ENCODE measurements around the gene KRTAP10-5.

Gene KRTAP10-5

DNA sequence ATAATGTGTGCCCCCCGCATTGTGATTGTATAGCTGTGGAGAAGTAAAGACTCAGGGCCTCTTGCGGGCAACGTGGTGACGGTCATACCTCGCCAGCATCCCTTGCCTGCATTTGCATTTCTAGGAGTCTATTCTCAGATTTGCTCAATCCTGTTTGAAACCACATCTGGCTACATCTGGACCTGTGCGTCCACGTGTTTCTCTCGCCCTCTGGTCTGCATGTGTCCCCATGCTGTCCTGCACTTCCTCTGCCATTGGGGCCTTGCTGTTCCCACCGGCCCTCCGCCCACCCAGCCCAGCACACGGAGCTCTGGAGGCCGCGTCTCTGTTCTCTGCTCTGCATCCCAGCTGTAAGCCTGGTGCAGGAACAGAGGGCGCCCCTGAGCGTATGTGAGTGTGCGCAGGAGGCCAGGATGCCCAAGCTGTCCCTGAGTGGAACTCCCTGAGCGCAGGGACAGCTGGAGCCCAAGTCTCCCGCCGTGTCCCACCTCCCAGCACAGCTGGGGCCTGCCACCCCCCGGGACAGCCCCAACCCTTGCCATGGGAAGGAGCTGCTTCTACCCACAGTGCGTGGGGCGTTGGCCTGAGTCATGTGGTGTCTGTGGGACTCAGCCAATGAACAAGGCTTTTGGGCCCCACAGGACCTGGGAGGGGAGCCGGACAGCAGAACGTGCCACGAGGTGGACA, 30.7 kb downstream of the KRTAP10-5 start:
- DNase-seq (ENCODE audit: low spot score), result no peak

DNA sequence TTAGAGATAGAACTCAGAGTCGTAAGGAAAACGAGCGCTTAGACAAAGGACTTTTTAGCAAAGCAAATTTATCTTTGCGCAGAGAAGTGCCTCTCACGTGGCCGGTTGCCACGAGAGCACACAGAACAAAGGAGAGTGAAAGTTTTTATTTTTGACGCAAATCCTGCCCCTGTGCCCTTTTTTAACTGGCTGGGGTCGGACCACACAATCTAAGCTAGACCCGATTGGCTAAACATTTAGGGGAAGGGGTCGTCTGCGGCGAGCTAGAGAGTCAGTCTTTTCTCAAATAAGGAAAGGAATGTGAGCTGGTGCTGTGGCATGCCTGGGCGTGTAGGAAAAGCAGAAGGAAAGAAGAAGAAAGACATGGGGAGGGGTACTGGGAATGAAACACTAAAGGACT, 31.5 kb downstream of the KRTAP10-5 start:
- DNase-seq (ENCODE audit: low spot score), result no peak

DNA sequence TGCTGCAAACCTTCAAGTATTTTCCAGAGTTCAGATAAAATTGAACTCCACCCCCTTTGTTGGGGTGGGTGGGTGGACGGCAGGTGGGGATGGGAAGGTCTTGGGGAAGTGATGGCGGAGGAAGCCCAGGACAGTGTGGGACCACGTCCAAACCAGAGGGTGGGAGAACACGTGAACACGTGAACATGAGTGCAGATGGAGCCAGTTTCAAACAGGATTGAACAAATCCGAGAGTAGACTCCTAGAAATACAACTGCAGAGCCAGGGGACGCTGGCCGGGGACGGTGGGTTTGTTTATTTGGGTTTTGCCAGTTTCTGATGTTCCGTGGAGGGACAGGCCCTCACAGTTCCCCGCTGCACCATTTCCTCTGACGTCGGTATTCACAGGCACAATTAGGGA, 32.0 kb downstream of the KRTAP10-5 start:
- DNase-seq (ENCODE audit: low spot score), result no peak

DNA sequence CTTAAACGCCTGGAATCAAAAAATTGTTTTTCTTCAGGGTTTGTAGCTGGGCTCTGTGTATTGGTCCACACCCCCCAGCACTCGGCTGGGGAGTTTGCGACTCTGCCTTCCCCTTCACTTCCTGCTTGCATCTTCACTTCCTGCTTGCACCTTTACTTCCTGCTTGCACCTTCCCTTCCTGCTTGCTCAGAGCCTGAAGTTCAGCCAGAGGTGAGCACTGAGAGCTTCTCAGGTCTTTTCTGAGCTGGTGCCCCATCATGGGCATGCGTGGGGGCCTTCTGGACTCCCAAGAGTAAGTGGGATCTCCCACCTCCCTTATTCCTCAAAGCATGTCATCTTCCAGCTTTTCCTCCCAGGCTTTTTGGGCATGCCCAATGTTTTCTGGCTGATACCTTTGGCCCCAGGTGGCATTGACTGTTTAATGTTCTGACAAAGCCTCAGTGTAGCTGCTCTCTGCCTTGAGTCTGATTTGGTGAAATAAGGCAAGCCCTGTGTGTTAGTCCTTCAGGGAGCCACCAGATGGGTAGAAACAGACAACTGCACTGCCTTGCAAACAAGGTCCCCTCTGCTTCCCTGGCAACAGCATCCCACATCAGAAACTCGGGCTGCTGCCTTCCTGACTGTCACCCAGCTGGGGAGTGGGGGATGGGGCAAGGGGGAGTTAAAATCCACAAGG, 32.6 kb downstream of the KRTAP10-5 start:
- DNase-seq (ENCODE audit: low spot score), result no peak

DNA sequence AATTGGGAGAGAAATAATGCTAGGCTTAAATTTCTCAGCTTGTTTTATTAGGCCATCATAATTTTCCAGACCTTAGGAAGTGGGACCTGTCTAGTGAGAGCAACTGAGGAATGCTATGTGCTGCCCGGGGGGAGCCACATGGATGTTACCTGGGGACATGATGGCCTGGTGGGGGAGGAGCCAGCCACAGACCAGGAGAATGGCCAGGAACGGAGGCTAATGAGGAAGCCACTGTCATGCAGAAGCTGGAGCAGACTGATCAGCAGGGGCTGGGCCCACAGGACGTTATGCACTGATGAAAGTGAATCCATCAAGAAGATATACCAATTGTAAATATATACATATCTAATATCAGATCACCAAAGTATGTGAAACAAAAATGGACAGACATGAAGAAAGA, 35.8 kb downstream of the KRTAP10-5 start:
- DNase-seq (ENCODE audit: low spot score), result no peak

DNA sequence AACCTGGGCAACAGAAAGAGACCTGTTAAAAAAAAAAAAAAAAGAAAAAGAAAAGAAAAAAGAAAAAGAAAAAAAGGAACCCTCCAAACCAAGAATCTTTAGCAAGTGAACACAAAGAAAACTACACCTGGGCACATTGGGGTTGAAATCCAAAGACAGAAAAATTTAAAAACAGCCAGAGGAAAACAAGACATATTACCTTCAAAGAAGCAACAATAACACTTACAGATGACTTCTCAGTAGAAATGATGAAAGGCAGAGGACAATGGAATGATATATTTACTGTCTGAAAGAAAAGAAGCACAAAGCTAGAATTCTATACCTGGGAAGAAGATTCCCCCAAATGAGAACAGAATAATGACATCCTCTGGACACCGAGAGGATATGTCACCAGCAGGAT, 37.7 kb downstream of the KRTAP10-5 start:
- no peak for DNase-seq (ENCODE audit: low spot score)

DNA sequence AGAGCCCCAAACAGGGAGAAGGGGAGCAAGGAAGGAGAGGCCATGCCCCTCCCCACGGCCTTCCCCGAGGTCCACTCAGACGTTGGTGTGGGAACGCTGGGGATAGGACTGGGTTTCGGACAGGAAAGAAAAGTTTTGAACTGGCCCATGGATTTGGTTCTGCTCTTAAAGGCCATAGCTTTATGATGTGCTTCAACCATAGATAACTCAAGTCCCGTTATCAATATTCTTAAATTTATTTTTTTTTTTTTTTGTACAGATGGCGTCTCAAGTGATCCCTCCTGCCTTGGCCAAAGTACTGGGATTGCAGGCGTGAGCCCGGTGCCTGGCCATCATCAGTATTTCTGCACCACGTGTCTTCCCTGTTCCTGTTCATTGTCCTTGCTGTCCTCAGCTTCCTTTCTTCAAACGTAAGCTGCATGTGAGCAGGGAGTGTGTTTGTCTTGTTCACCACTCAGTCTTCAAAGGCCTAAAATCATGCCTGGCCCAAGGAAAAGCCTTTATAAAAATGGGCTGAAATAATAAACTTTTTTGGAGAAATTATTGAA, 39.6 kb downstream of the KRTAP10-5 start:
- no peak for DNase-seq (ENCODE audit: low spot score)

DNA sequence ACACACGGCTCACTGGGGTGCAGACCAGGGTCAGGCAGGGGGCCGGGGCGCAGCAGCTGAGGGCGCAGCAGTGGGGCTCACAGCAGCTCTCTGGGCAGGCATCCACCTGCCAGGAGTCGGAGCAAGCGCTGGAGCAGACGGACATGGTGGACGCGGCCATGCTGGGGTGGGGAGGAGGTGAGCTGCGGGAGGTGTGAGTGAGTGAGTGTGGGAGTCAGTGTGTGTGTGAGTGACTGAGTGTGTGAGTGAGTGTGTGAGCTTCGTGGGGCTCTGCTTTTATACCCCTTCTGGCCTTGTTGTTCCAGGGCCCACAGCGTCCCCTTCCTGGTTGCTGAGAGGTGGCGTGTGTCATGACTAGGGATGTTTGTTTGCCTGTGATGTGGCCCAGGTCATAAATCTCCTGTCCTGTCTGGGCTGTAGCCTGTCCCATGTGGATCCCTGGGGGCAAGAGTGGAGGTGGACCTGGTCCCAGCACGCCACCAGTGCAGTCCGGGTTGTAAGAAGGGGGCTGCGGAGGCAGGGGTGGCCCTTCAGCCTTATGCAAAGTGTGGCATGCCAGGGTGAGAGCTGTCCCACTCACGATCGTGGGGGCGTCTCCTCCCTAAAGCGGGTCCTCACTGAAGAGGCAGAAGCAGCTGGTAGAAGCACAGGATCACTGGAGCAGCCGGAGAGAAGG, 40.3 kb downstream of the KRTAP10-5 start, which contains the start of gene KRTAP10-1:
TSS of gene KRTAP10-1 (minus strand) at position 205 of the 676 bp plus-strand sequence. CDS start at position 160, 45 bp downstream.
- no peak for DNase-seq (ENCODE audit: low spot score)

DNA sequence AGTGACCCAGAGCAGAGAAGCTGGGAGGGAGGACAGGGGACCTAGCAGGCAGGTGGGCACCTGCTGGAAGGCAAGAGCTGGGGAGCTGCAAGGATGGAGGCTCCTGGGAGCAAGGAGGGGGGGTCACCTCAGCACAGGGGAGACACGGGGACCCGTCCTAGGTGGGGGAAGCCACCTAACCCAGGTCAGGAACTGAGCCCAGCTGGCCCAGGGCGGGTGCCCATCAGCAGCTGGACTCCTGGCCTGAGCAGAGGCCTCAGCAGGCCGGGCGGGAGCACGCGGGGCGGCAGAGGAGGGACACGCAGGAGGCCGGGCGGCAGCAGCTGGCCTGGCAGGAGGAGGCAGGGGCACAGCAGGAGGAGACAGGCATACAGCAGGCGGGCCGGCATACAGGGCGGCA, 41.4 kb downstream of the KRTAP10-5 start:
- DNase-seq (ENCODE audit: low spot score), result no peak

DNA sequence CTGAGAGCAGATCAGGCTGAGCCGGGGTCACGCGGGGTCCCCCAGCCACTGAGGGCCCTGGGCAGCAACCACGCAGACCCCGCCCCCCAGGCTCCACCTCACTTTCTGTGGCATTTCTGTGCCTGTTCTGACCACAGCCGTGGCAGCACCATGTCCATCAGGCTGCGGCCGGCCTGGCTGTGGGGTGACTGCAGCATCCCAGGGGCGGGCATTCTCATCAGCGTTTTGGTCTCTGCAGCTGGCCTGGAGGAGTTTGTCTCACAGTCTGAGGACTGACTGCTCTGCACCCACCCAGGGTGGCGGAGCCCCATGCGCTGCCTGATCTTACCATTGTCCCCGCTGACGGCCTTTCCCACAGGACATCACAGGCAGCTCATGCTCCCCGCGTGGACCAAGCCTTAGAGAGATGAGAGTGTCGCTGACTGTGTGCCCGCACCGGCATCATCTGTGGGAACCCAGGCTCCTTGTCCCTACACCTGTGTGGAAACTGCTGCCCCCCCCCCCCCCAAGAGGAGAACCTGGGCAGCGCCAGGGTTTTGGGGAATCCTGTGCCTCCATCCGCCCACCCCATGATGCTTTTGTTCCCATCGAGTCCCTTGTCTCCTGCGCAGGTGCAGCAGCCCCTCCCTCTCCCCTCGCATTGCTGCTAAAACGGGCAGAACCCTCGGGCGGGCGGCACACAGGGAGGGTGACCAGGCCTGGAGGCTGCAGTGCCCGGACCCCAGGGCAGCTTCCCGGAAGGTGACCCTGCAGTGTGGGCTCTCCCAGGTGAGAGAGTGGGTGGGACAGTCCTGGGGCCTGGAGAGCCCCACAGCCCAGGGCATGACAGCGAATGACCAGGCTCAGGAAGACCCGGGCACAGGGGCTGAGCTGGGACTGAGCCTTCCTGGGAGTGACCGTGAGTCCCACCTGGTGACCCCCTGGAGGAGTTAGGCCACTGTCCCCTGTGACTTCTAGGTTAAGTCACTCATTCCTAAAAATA, 42.2 kb downstream of the KRTAP10-5 start:
- DNase-seq (ENCODE audit: low spot score), result no peak

DNA sequence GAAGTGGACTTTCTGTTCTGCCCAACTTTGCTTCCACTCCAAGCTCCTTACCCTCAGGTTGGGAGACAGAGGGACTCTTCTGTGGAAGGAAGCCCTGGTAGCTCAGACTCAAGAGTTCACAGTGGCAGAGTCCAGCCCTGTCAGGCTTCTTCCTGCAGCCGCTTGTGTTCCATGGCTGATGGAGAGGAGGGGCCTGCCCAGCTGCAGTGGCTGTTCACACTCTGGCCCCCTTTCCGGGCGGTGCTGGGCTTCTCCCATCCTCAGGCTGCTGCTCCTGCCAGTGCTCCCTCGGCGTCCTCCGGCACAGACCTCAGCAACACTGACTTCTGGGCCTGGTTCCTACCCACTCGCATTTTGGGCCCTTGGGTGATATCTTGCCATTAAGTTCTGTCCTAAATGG, 44.4 kb downstream of the KRTAP10-5 start:
- DNase-seq (ENCODE audit: low spot score), result no peak

DNA sequence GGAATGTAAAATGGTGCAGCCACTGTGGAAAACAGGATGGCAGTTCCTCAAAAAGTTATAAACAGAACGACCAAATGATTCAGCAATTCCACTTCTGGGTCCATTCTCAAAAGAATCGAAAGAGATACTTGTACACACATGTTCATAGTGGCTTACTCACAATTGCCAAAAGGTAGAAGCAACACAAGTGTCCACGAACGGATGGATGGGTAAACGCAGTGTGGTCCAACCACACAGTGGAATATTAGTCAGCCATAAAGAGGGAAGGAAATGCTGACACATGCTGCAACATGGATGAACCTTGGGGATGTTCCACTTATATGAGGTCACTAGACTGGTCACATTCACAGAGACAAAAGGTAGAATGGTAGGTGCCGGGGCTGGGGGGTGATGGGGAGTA, 45.7 kb downstream of the KRTAP10-5 start:
- DNase-seq (ENCODE audit: low spot score), result no peak

DNA sequence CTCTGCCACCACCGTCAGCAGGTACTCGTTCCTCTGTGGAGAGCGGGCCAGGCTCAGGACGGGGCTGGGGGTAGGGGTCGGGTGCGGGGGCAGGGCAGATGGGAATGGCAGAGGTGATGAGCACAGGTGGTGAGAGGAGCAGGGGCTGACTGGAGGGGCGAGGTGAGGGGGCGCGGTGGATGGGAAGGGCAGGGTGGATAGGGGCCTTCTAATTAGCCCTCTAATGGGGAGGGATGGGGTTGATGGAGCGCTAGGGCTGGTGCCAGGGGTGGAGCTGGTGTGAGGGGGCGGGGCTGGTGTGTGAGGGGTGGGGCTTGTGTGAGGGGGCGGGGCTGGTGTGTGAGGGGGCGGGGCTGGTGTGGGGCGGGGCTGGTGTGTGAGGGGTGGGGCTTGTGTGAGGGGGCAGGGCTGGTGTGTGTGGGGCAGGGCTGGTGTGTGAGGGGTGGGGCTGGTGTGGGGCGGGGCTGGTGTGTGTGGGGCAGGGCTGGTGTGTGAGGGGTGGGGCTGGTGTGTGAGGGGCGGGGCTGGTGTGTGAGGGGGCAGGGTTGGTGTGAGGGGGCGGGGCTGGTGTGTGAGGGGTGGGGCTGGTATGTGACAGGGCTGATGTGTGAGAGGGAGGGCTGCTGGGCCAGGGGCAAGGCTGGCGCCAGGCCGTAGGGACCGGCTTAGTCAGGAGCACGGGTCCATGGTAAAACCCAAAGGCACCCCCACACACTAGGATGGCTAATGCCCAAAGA, 46.3 kb downstream of the KRTAP10-5 start:
- no peak for DNase-seq (ENCODE audit: low spot score)

DNA sequence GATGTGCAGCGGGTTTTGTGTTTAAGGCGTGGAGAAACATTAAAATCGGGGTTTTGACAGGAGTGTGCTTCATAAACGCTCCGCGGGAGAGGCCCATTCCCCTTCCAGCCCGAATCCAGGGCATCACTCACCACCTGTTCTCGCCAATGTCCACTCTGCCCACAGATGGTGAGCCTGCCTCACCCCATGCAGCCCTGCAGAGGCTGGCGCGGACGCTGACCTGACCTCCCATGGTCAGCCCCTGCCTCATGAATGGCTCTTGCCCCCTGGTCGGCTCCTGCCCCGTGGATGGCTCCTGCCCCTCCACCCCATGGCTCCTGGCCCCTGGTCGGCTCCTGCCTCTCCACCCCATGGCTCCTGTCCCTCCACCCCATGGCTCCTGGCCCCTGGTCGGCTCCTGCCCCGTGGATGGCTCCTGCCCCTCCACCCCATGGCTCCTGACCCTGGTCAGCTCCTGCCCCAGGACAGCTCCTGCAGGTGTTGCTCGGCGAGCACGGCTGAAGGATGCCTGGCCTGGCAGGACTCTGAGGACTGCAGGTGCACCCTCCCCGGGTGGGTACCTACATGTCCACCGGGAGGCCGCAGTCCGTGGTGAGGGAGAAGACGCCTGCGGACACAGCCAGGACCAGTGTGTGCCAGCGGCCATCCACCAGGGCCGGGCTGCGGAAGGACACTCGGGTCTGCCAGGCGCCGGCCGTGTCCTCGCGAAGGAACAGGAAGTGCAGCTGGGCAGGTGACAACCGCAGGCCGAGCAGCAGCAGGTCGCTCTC, 47.1 kb downstream of the KRTAP10-5 start:
- DNase-seq (ENCODE audit: low spot score), result no peak

DNA sequence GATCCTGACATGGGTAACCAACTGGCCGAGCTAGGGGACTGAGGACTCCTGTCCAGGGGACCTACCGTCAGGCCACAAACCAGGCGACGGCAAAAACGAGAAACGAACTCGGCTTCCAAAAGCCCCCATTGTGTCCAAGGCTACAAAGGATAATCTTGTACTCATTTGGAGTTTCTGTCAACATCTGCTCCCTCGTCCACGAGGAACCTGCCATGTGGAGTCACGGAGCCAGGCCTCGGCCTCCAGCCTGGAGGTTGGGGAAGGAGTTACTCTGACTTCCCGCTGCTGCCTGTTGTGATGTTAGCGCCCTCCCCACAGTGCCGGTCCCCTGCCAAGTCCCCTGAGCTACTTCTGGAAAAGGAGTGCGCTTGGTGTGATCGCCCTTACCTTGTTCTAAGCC, 47.7 kb downstream of the KRTAP10-5 start:
- DNase-seq (ENCODE audit: low spot score), result no peak

DNA sequence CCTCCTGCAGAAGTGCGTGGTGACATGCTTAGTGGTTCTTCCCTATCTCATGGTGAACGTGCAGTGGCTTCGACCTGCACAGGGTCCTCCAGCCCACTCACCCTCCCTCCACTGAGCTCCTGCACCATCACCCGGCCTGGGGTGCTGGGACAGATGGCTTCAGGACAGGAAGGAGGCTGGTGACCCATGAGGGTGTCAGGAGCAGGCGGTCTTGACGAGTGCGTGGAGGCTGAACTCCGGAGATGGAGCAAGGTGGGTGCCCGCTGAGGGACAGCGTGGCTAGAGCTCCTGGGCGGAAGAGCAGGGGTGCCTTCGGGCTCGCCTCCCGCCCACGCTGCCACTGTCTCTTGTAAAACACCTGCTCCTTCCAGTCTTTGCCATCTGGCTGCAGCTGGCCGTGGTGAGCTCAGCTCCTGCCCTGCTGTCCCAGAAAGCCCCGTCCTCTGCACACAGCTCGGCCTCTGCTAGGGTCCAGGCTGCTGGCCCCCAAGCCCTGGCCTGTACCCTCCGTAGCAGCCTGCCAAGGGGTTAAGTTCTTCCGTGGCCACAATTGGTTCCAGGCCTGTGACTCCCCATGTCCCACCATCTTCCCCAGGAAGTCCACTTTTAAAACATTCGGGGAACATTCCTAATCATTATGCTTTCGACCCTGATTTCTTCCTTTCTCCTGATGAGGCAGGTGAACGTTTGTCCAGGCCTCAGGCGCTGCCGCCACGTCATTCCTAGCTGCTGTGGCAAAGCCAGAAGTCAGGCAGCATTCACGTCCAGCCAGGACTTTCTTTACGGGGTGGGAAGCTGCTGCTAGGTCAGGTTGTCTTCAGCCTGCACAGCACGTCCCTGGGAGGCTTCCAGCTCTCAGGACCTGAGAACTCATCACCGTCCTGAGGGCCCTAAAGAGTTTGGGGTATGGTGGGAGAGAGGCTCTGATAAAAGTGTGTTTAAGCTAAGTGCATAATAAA, 48.5 kb downstream of the KRTAP10-5 start:
- no peak for DNase-seq (ENCODE audit: low spot score)

DNA sequence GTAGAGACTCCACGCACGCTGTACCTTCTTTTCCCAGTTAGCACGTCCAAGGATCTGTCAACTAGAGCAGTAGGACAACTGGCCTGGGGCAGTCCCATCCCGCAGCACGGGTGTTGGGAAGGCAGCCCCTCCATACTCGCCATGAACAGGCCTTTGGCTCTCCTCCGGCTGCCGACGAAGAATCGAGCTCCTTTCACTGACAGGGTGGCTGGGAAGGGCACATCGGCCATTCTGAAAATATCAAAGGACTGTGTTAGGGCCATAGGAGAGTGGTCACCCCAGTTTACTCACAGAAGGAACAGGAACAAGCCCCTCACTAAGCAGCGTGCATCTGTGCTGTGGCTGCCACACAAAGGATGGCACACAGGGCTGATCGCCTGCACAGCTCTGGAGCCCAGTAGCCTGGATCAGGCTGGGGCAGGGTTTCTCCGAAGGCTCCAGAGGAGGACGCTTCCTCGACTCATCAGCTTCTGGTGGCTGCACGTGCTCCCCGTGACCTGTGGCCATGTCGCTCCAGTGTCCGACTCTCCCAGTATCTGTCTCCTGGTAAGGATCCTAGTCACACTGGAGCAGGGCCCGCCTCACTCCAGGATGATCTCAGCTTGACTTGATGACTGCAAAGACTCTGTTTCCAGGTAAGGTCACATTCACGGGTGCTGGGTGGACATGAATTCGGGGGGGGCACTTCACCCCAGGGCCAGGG, 49.4 kb downstream of the KRTAP10-5 start:
- DNase-seq (ENCODE audit: low spot score), result no peak

DNA sequence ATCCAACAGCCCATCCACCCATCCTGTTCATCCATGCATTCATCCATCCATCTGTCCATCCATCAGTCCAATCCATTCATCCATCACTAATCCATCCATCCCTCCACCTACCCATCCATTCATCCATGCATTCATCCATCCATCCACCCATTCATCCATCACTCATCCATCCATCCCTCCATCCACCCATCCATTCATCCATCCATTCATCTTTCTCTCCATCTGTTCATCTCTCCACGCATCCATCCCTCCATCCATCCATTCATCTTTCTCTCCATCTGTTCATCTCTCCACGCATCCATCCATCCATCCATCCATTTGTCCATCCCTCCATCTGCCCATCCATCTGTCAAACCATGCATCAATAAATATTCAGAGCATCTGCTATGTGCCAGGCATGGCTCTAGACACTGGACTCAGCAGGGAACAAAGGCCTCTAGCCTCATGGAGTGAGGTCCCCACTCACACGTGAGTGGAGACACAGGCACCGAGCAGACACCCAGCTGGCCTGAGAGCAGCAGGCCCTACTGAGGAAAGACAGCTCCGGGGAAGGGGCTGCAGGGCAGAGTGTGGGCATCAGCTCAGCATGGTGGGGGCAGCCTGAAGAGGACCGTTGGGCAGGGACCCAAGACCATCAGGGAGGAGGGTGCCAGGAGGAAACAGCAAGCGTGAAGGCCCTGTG, 50.0 kb downstream of the KRTAP10-5 start:
- DNase-seq (ENCODE audit: low spot score), result no peak
